GM12872 (cell line): Measurements from ENCODE around the gene LMNTD2.

Source experiments
- CTCF ChIP-seq: IDR thresholded peaks from 3 replicates; pipeline ENCODE4 v1.5.1; 2011; ENCODE audit warnings: low read depth, mild to moderate bottlenecking, low read length, moderate library complexity; ENCODE audit not compliant: insufficient read depth

Gene LMNTD2

GRCh38 chr11:576811-577610, 16.5 kb upstream of the LMNTD2 start:
- no peak for TF ChIP-seq CTCF

GRCh38 chr11:575996-576768, 15.6 kb upstream of the LMNTD2 start, which contains the start of gene PHRF1:
TSS of gene PHRF1 (plus strand) at chr11:576470. CDS start at chr11:581513, 5,043 bp downstream.
- TF ChIP-seq CTCF = no peak

- TF ChIP-seq CTCF = no peak
Measured at GRCh38 chr11:575313-575995, 14.9 kb upstream of the LMNTD2 start.

- no peak for TF ChIP-seq CTCF
Measured at GRCh38 chr11:574632-575312, 14.2 kb upstream of the LMNTD2 start.

- no peak for TF ChIP-seq CTCF
Measured at GRCh38 chr11:573146-573759, 12.7 kb upstream of the LMNTD2 start.

GRCh38 chr11:571802-572185, 11.3 kb upstream of the LMNTD2 start:
- TF ChIP-seq CTCF = no peak
